Measurements from ENCODE around the gene INPPL1.
A peak's percentile ranks its signal among the peaks of the same experiment; 100 is the strongest.

Gene INPPL1

DNA sequence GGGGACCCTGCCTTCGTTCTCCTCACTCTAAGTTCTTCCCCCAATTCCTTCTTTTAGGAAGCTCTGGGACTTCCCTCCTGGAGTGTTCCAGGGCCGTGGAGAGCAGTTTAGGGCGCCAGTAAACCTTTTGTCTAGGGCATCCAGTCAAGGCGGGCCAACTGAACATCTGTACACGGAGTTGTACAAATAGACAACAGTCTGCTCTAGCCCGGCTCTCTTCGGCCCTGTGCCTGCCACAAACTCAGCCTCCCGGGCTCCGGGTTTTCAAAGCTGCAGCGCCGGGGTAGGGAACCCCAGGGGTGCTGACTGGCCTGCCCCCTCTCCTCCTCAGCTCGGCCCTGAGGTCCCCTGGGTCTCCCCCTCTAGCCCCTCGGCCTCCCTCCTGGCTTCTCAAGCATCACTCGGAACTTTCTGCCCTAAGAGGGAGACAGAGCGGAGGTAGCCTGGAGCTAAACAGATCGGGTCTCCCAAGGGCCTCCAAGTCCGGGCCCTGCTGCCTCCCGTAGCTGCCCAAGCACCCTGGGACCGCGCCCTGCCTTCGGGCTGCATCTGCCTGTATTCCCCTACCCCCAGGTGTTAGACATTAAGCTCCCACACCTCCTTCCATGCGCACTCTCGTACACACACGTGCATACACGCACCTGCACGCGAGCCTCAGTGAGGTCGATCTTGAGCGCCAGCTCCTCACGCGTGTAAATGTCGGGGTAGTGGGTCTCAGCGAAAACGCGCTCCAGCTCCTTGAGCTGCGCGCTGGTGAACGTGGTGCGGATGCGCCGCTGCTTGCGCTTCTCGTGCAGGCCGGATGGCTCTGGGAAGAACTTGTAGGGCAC, 16.1 kb downstream of the INPPL1 start:
- H3K4me3 ChIP-seq (ENCODE audit: low read depth, low read length): peak overlapping the region; percentile 47
- H3K27me3 ChIP-seq (ENCODE audit: control insufficient read depth, insufficient read depth, low read length): peaks cover 72% of the 10 kb centered on the region
- H3K36me3 ChIP-seq (ENCODE audit: control insufficient read depth, insufficient read depth, low read length): peaks cover 20% of the 10 kb centered on the region; the same call in 1 of the 2 replicates
- no peak overlapping the region for H3K9ac ChIP-seq (ENCODE audit: low read depth, low read length)
- H3K4me1 ChIP-seq (ENCODE audit: control insufficient read depth, insufficient read depth, low read length): peaks cover 28% of the 10 kb centered on the region
- no peak overlapping the region for H3K27ac ChIP-seq (ENCODE audit: low read depth, low read length)
- no peaks in the 10 kb centered on the region for H3K9me3 ChIP-seq (ENCODE audit: control insufficient read depth, insufficient read depth, low read length)

DNA sequence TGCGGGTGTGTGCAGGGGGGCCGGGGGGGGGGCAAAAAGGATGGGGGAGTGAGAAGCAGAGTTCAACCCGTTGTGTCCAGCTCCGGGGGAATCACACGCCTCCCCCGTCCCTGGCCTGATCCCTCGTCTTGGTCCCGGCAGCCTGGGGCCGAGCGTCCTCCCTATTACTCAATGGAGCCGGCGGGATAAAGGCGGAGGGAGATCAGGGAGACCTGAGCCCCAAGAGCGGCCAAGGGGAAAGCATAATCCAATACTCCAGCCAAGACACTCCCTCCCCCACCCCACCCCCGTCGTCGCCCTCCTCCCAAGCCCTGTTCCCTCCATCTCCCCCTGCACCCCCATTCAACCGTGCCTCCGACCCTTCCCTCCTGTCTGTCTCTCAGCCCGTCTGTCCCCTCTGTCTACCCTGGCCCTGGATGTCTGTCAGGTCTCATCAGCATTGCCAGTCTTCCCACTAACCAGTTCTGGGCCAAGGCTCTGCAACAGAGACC, 16.8 kb downstream of the INPPL1 start:
- peaks cover 28% of the 10 kb centered on the region for H3K4me1 ChIP-seq (ENCODE audit: control insufficient read depth, insufficient read depth, low read length)
- H3K9me3 ChIP-seq (ENCODE audit: control insufficient read depth, insufficient read depth, low read length): no peaks in the 10 kb centered on the region
- H3K4me3 ChIP-seq (ENCODE audit: low read depth, low read length): no peak overlapping the region
- H3K27ac ChIP-seq (ENCODE audit: low read depth, low read length): no peak overlapping the region
- peaks cover 15% of the 10 kb centered on the region; the same call in 1 of the 2 replicates for H3K36me3 ChIP-seq (ENCODE audit: control insufficient read depth, insufficient read depth, low read length)
- no peak overlapping the region for H3K9ac ChIP-seq (ENCODE audit: low read depth, low read length)
- H3K27me3 ChIP-seq (ENCODE audit: control insufficient read depth, insufficient read depth, low read length): peaks cover 79% of the 10 kb centered on the region

DNA sequence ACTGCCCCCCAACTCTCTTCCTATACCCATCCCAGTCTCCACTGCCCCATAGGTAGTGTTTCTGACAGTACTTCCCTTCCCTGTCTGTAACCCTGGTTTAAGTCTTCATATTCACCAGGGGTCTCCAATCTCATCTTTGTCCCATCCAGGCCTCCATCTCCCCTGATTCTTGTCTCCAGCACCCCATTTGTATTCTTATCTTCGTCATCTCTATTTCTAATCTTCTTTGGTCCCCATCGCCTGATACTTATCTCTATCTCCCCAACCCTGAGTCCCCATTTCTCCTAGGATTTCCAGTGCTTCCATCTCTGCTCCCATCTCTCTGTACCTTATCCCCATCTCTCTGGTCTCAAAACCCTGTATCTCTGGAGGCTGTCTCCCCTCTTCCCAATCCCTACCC, 17.6 kb downstream of the INPPL1 start:
- Histone ChIP-seq H3K4me3 (ENCODE audit: low read depth, low read length) (no peak overlapping the region), H3K9ac (ENCODE audit: low read depth, low read length) (no peak overlapping the region), H3K36me3 (ENCODE audit: control insufficient read depth, insufficient read depth, low read length) (0 out of 2 replicates have a peak, but pooled peaks cover 7% of the 10 kb centered on the region), H3K27ac (ENCODE audit: low read depth, low read length) (no peak overlapping the region), H3K27me3 (ENCODE audit: control insufficient read depth, insufficient read depth, low read length) (peaks cover 87% of the 10 kb centered on the region), H3K4me1 (ENCODE audit: control insufficient read depth, insufficient read depth, low read length) (peaks cover 28% of the 10 kb centered on the region), H3K9me3 (ENCODE audit: control insufficient read depth, insufficient read depth, low read length) (no peaks in the 10 kb centered on the region)

DNA sequence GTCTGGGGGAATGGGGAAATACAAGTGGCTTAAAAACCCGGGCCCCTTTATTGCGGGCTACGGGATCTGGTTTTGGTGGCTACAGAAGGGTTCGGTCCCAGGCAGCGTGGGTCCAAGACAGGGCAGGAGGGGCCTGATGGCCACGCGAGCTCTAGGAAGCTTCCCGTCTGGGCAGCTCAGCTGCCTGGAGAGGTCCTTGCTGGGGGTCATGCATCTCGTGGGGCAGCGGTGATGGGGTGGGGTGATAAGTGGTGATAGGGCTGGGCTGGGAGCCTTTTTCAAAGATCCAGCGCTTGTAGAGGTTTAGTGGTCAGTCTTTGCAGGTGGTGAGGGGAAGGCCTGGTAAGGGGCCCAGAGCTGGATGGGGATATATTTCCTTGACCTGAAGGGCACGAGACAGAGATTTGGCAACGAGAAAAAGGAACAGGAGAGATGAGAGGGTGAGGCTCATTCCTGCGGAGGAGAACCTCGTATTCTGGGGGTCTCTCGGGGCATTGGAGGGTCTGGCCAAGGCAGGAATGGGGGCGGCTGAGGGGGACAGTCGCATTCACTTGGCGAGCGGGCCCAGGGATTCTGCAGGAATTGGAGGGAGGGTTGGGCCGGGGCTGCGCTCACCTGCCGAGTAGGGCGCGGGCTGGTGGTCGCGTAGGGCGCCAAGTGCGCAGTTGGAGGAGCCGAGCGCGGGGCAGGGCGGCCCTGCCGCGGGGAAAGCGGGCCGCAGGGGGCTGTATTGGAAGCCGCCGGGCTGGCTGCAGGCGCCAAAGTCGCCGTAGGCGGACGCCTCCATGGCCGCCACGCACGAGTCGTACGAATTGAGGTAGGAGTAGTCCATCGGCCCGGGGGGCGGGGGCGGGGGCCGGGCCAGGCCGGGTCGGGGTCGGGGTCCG, 18.8 kb downstream of the INPPL1 start:
- Histone ChIP-seq H3K27me3 (ENCODE audit: control insufficient read depth, insufficient read depth, low read length) (peaks cover 99% of the 10 kb centered on the region), H3K9ac (ENCODE audit: low read depth, low read length) (no peak overlapping the region), H3K4me3 (ENCODE audit: low read depth, low read length) (peak overlapping the region; percentile 68; the same call in 1 of the 2 replicates)

DNA sequence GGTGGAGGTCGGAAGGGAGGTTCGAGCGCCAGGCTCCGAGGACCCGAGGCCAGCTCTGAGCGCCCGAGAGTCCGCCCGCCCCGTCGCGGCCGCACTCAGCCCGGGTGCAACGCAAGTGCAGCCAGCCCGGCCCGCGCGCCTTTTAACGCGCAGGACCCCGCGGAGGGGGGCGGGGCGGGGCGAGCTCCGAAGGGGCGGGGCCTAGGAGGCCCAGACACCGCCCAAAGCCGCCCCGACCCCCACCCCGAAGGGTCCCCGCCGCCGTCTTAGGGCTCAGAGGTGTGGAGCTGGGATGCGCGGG, 19.4 kb downstream of the INPPL1 start, which contains the start of gene PHOX2A:
Gene PHOX2A (minus strand): TSS at position 117 of the 301 bp plus-strand sequence. CDS start 172 bp downstream, outside the sequence.
- Histone ChIP-seq H3K36me3 (ENCODE audit: control insufficient read depth, insufficient read depth, low read length) (no peaks in the 10 kb centered on the region), H3K27me3 (ENCODE audit: control insufficient read depth, insufficient read depth, low read length) (peaks cover 99% of the 10 kb centered on the region), H3K4me1 (ENCODE audit: control insufficient read depth, insufficient read depth, low read length) (peaks cover 20% of the 10 kb centered on the region), H3K27ac (ENCODE audit: low read depth, low read length) (no peak within 1 kb of the TSS), H3K9me3 (ENCODE audit: control insufficient read depth, insufficient read depth, low read length) (no peaks in the 10 kb centered on the region), H3K9ac (ENCODE audit: low read depth, low read length) (no peak within 1 kb of the TSS), H3K4me3 (ENCODE audit: low read depth, low read length) (peak within 1 kb of the TSS; percentile 68)

More for the DNA sequence above, 18.8 kb downstream of the INPPL1 start:
- Histone ChIP-seq H3K27ac (ENCODE audit: low read depth, low read length) (no peak overlapping the region), H3K4me1 (ENCODE audit: control insufficient read depth, insufficient read depth, low read length) (peaks cover 21% of the 10 kb centered on the region), H3K9me3 (ENCODE audit: control insufficient read depth, insufficient read depth, low read length) (no peaks in the 10 kb centered on the region), H3K36me3 (ENCODE audit: control insufficient read depth, insufficient read depth, low read length) (no peaks in the 10 kb centered on the region)

DNA sequence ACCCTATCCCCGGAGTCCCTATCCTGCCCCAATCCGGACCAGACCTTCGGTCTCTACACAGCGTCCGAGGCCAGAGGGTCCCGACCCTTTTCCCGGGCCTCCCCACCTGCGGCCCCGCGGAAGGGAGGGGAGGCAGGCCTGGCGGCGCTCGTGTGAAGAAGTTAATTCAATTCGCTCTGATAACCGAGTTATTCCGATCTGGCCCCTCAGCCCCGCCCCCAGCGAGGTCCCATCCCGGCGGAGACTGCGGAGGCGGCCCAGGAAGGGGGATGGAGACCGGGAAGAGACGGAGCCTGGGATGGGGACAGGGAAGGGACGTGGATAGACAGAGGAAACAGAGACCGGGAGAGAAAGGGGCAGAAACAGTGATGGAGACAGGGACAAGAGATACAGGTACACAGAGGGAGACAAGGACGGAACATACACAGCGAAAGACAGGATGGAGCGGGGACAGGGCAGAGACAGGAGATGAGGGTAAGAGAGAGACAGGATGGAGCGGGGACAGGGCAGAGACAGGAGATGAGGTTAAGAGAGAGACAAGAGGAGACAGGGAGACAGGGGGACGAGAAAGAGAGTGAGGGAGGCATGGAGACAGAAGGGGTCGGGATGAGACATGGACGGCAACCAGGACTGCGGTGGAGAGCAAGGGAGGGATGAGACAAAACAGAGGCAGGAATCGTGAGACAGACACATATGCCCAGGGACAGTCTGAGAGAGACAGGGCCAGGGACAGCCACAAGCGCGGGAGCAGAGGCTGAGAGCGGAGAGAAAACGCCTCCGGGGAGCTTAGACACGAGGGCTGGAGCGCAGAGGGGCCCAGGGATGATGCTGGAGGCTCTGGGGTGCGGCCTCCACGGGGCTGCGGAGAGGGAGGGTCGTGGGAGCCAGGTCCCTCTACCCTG, 20.0 kb downstream of the INPPL1 start:
- H3K9me3 ChIP-seq (ENCODE audit: control insufficient read depth, insufficient read depth, low read length): no peaks in the 10 kb centered on the region
- peaks cover 16% of the 10 kb centered on the region for H3K4me1 ChIP-seq (ENCODE audit: control insufficient read depth, insufficient read depth, low read length)
- H3K27ac ChIP-seq (ENCODE audit: low read depth, low read length): no peak overlapping the region
- H3K36me3 ChIP-seq (ENCODE audit: control insufficient read depth, insufficient read depth, low read length): no peaks in the 10 kb centered on the region
- peaks cover 97% of the 10 kb centered on the region for H3K27me3 ChIP-seq (ENCODE audit: control insufficient read depth, insufficient read depth, low read length)
- peak overlapping the region; percentile 68 for H3K4me3 ChIP-seq (ENCODE audit: low read depth, low read length)
- no peak overlapping the region for H3K9ac ChIP-seq (ENCODE audit: low read depth, low read length)

DNA sequence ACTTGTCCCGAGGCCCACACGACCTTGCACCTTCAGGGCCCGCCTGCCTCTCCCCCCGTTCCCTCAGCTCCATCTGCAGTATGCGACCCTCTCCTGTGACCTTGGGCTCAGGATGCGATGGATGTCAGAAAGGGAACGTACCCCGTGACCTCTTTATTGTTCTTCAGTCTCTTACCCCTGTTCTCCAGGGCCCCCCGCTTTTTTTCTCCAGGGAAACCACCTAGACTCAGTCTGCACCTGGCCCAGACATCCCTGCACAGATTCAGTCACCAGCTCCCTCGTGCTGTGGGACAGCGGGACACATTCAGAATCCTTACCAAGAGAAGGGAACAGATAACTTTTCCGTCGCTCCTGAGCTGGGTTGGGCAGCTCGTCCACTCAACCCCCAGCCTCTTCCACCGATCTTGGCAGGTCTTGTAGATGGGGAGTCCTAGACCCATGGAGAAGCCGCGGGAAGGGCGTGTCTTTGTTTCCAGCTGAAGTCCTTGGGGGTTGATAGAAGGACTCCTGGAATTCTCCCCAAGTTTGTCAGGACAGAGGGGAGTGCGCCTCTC, 20.8 kb downstream of the INPPL1 start:
- Histone ChIP-seq H3K9ac (ENCODE audit: low read depth, low read length) (no peak overlapping the region), H3K9me3 (ENCODE audit: control insufficient read depth, insufficient read depth, low read length) (no peaks in the 10 kb centered on the region), H3K4me3 (ENCODE audit: low read depth, low read length) (peak overlapping the region; percentile 68), H3K4me1 (ENCODE audit: control insufficient read depth, insufficient read depth, low read length) (peaks cover 12% of the 10 kb centered on the region), H3K27me3 (ENCODE audit: control insufficient read depth, insufficient read depth, low read length) (peaks cover 90% of the 10 kb centered on the region), H3K36me3 (ENCODE audit: control insufficient read depth, insufficient read depth, low read length) (no peaks in the 10 kb centered on the region), H3K27ac (ENCODE audit: low read depth, low read length) (no peak overlapping the region)

DNA sequence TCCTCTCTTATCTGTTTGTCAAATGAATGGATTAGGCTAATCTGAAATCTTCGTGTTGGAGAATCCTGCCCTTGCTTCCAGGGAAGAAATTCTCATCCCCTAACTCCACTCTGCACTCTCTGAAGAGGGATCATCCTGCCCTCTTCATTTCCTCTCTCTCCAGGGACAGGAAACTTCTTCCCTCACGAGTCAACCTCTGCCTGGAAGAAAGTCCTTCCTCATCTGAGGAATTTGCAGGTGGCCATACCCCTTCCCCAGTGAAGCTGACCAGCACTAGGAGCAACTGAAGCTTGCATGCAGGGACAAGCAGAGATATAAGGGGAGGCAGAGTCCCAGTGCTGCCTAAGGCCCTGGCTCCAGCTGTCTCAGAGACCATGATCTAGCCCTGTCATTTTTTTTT, 23.0 kb downstream of the INPPL1 start:
- H3K9me3 ChIP-seq (ENCODE audit: control insufficient read depth, insufficient read depth, low read length): no peaks in the 10 kb centered on the region
- H3K4me3 ChIP-seq (ENCODE audit: low read depth, low read length): no peak overlapping the region
- no peak overlapping the region for H3K9ac ChIP-seq (ENCODE audit: low read depth, low read length)
- H3K27ac ChIP-seq (ENCODE audit: low read depth, low read length): no peak overlapping the region
- H3K4me1 ChIP-seq (ENCODE audit: control insufficient read depth, insufficient read depth, low read length): peaks cover 5% of the 10 kb centered on the region; the same call in 1 of the 2 replicates
- H3K27me3 ChIP-seq (ENCODE audit: control insufficient read depth, insufficient read depth, low read length): peaks cover 67% of the 10 kb centered on the region
- H3K36me3 ChIP-seq (ENCODE audit: control insufficient read depth, insufficient read depth, low read length): no peaks in the 10 kb centered on the region

DNA sequence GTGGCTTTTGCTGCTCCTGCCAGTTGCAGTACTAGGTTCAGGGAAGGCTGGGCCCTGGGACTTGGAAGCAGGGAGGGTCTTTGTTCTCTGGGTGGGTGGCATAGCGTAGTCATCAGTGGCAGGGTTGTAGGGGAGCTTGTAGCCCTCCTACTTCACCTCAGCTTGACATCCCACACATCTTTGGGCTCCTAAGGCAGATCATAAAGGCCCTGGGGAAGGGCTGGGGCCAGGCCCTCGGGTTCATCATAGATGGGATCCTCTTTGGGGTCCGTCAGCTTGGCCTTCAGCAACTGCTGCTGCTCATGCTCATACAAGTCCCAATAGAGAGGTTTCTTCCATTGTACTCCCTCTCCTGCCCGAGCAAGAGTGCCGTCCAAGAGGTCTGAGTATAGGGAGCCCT, 25.4 kb downstream of the INPPL1 start:
- Histone ChIP-seq H3K4me3 (ENCODE audit: low read depth, low read length) (no peak overlapping the region), H3K4me1 (ENCODE audit: control insufficient read depth, insufficient read depth, low read length) (peaks cover 2% of the 10 kb centered on the region; the same call in 1 of the 2 replicates), H3K9me3 (ENCODE audit: control insufficient read depth, insufficient read depth, low read length) (no peaks in the 10 kb centered on the region), H3K36me3 (ENCODE audit: control insufficient read depth, insufficient read depth, low read length) (no peaks in the 10 kb centered on the region), H3K27ac (ENCODE audit: low read depth, low read length) (no peak overlapping the region), H3K27me3 (ENCODE audit: control insufficient read depth, insufficient read depth, low read length) (peaks cover 45% of the 10 kb centered on the region), H3K9ac (ENCODE audit: low read depth, low read length) (no peak overlapping the region)
